ENCODE results near the gene COPG2. TPM values are rescaled to one million over a fixed set of nuclear protein-coding genes. Genes with fewer than 3 reads are reported as not detected.

Gene COPG2
- total and polyA plus RNA-seq, 2 of the 8 experiments (the other 6 are each of a cell fraction or from before 2014, with no cell fraction given) = 50.3 to 53.1 TPM

DNA sequence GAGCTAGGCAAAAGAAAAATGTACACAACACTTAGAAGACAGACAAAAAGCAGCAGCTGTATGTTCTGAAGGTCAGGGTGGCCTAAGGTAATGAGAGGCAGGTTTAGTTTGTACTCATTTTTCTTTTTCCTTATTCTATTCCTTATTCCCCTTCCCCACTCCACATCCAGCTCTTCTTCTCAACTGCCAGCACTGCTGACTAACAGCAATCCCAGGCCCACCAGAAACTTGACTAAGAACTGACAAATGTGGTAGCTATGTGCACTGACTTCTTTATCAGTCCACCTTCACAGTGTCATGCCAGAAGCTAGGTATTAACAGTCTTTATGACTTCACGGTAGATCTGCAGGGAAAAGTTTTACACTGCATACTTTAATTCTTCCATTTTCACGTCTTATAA, 6.1 kb downstream of the COPG2 start:
- Histone ChIP-seq H3K14ac (ENCODE audit: insufficient read length) (no peak overlapping the region), H3K18ac (ENCODE audit: extremely low read depth, low read length) (no peak overlapping the region), H3K23ac (ENCODE audit: insufficient read length) (no peak overlapping the region), H4K8ac (ENCODE audit: extremely low read depth, insufficient read depth, low read length) (no peak overlapping the region), H4K5ac (ENCODE audit: insufficient read length, low read depth, low read length) (no peak overlapping the region), H3K27me3 (replicated peaks in 1 of 4; ENCODE audit: control insufficient read depth in 3 of 4, extremely low read depth in 1 of 4, insufficient read depth in 3 of 4, low read length in 3 of 4) (no peaks in the 10 kb centered on the region), H4K91ac (replicated peaks; ENCODE audit: insufficient read length, low read length) (no peak overlapping the region), H3K4me3 (ENCODE audit: extremely low read depth in 1 of 4, insufficient read depth in 2 of 4, low read depth in 3 of 4, low read length in 4 of 4) (no peak overlapping the region), H3K36me3 (ENCODE audit: control insufficient read depth in 2 of 4, insufficient read depth in 4 of 4, low read length in 3 of 4) (peaks cover 5 to 53% (median 23%) of the 10 kb centered on the region in 4 experiments; a peak in 7 of 8 replicates), H3K56ac (replicated peaks; ENCODE audit: insufficient read length, low read depth, low read length) (no peak overlapping the region), H3K4me1 (replicated peaks in 1 of 4; ENCODE audit: control insufficient read depth in 3 of 4, insufficient read depth in 4 of 4, low read length in 3 of 4) (peaks cover 0 to under 1% (median 0%) of the 10 kb centered on the region in 4 experiments; a peak in 1 of 7 replicates), H3K9me3 (ENCODE audit: insufficient read depth in 2 of 2, low read depth in 1 of 2, low read length in 1 of 2) (no peaks in the 10 kb centered on the region), H2AFZ (ENCODE audit: low read length) (no peak overlapping the region), H3K4me2 (ENCODE audit: insufficient read depth in 1 of 2, low read depth in 2 of 2, low read length in 2 of 2) (no peak overlapping the region), H2BK15ac (ENCODE audit: low read length) (no peak overlapping the region), H3K79me2 (ENCODE audit: control insufficient read depth in 1 of 2, insufficient read depth in 2 of 2, low read length in 2 of 2) (0 out of 4 replicates have a peak, but pooled peaks cover 0 to 3% of the 10 kb centered on the region in 2 experiments), H2BK5ac (ENCODE audit: low read depth, low read length) (no peak overlapping the region), H2BK120ac (replicated peaks; ENCODE audit: low read depth, low read length) (no peak overlapping the region), H4K20me1 (replicated peaks in 1 of 2; ENCODE audit: control insufficient read depth in 1 of 2, insufficient read depth in 2 of 2, low read length in 2 of 2) (peaks cover 0 to 4% of the 10 kb centered on the region in 2 experiments), H2BK12ac (ENCODE audit: low read depth, low read length) (no peak overlapping the region), H3K27ac (ENCODE audit: low read depth, low read length) (no peak overlapping the region), H3K4ac (replicated peaks; ENCODE audit: insufficient read length, low read depth, low read length) (no peak overlapping the region), H2AK5ac (ENCODE audit: low read depth, low read length) (no peak overlapping the region), H2BK20ac (ENCODE audit: low read length) (no peak overlapping the region), H3K9ac (replicated peaks in 1 of 4; ENCODE audit: extremely low read depth in 1 of 4, low read depth in 3 of 4, low read length in 3 of 4) (no peak overlapping the region), H3K79me1 (ENCODE audit: low read depth, low read length) (no peaks in the 10 kb centered on the region), H3K23me2 (ENCODE audit: low read depth, low read length) (no peaks in the 10 kb centered on the region)
- FAIRE-seq (no peak), DNase-seq (ENCODE audit: low read depth in 1 of 2, low spot score in 2 of 2) (no peak)
- 90% methylated on average over 2 of the region's 2 CpGs; no CpG with 5 or more reads in 1 of the 2 experiments for WGBS, 2 experiments (ENCODE audit: extremely low coverage in 1 of 2, insufficient coverage in 1 of 2, insufficient read length in 1 of 2, insufficient replicate concordance in 2 of 2, low coverage in 1 of 2, low lambda C conversion rate in 2 of 2, missing lambda C conversion rate in 1 of 2)
- ChIA-PET CTCF (ENCODE audit: partially characterized antibody) (no interaction called here), POLR2A (ENCODE audit: partially characterized antibody) (no interaction called here)
- TF ChIP-seq KDM5A (IDR thresholded peaks at IDR 0.05; ENCODE audit: low read length) (no peak), CBX5 (IDR thresholded peaks at IDR 0.05; ENCODE audit: low read depth, low read length) (no peak), MAFK (IDR thresholded peaks at IDR 0.05; ENCODE audit: low read depth, low read length) (no peak), EZH2 (IDR thresholded peaks at IDR 0.05; ENCODE audit: low read depth, low read length, severe bottlenecking) (no peak), POLR2AphosphoS5 (IDR thresholded peaks at IDR 0.05; ENCODE audit: low read depth, low read length) (no peak), RNF2 (IDR thresholded peaks at IDR 0.05; ENCODE audit: borderline replicate concordance, low read depth, low read length, missing control alignments, poor library complexity, severe bottlenecking) (no peak), TEAD4 (IDR thresholded peaks at IDR 0.05; ENCODE audit: low read depth, low read length) (no peak), SIX5 (IDR thresholded peaks at IDR 0.05; ENCODE audit: low read depth, low read length) (no peak), KDM1A (IDR thresholded peaks at IDR 0.05; ENCODE audit: borderline replicate concordance, low read length) (no peak), SRF (IDR thresholded peaks at IDR 0.05; ENCODE audit: low read depth, low read length) (no peak), ASH2L (IDR thresholded peaks at IDR 0.05; ENCODE audit: low read length) (no peak), TCF12 (IDR thresholded peaks at IDR 0.05; ENCODE audit: low read depth, low read length) (no peak), HDAC2 (IDR thresholded peaks at IDR 0.05; ENCODE audit: borderline replicate concordance in 1 of 2, low read depth in 2 of 2, low read length in 2 of 2) (no peak)
- TF ChIP-seq, protein P1, sequence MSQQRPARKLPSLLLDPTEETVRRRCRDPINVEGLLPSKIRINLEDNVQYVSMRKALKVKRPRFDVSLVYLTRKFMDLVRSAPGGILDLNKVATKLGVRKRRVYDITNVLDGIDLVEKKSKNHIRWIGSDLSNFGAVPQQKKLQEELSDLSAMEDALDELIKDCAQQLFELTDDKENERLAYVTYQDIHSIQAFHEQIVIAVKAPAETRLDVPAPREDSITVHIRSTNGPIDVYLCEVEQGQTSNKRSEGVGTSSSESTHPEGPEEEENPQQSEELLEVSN (IDR thresholded peaks at IDR 0.05) = no peak

Measured in H1 (cell line).